K562 (cell line): ENCODE data around the gene ACTL6A. TPM values are rescaled to one million over a fixed set of nuclear protein-coding genes. Genes with fewer than 3 reads are reported as not detected.

Source experiments
- polyA plus RNA-seq, 8 experiments: library from polyadenylated mRNA; depleted of rRNA in 4 of 8; stranded (reverse) in 5 of 8; unstranded in 3 of 8; fragments of >200 nt; fragmentation: Nextera tagmentation in 2 of 8; fragmentation: Illumina TruSeq in 1 of 8; extraction: Ambion mirVana in 2 of 8; extraction: Trizol in 1 of 8; gene quantifications; 2 replicates each; pipeline versions ENCODE4 v1.2.1 to v1.2.3, GENCODE V29; 2011 to 2014; ENCODE audit warnings: inconsistent platforms in 1 of 8, missing spikeins in 1 of 8
- small RNA-seq: library from RNA; depleted of rRNA; stranded (forward); fragments of <200 nt; gene quantifications from one replicate; pipeline ENCODE3, GENCODE V24; 2014
- total RNA-seq, 7 experiments: library from RNA; depleted of rRNA in 6 of 7; stranded (reverse); fragments of >200 nt in 6 of 7; fragmentation: Illumina TruSeq in 2 of 7; extraction: Trizol in 2 of 7; gene quantifications; 2 replicates each; pipeline versions ENCODE4 v1.2.1 to v1.2.3, GENCODE V29; 2011 to 2021; ENCODE audit warnings: low replicate concordance in 1 of 7

Gene ACTL6A
- total and polyA plus RNA-seq, 9 of the 15 experiments (the other 6 are each of a cell fraction or from before 2014, with no cell fraction given), result 107 to 243 (median 157) TPM

Small RNA genes within 50 kb of the gene (small RNA-seq; reads per million reads assigned to genes)
- not detected for gene AC090425.1
- 0.15 reads per million for gene RF01210

Other genes starting within 250 kb of the ACTL6A start
- 56.0 and 57.2 TPM in 2 replicates for gene ZNF639, start 239.9 kb upstream of the ACTL6A start, total RNA-seq (2014; rRNA removed)
- gene ZNF639, start 239.9 kb upstream of the ACTL6A start, total RNA-seq (2014; rRNA removed; fragmentation: Illumina TruSeq; extraction: Trizol), result 75.8 and 83.1 TPM in 2 replicates
- 68.7 and 73.1 TPM in 2 replicates for gene ZNF639, start 239.9 kb upstream of the ACTL6A start, total RNA-seq (2015; rRNA removed; fragmentation: Illumina TruSeq; extraction: Trizol)
- 53.7 and 55.7 TPM in 2 replicates for gene ZNF639, start 239.9 kb upstream of the ACTL6A start, total RNA-seq (2021)
- gene ZNF639, start 239.9 kb upstream of the ACTL6A start, polyA plus RNA-seq (2011; rRNA removed), result 29.1 and 38.0 TPM in 2 replicates
- gene ZNF639, start 239.9 kb upstream of the ACTL6A start, polyA plus RNA-seq (2014; fragmentation: Illumina TruSeq; extraction: Trizol), result 69.9 and 88.1 TPM in 2 replicates
- gene ZNF639, start 239.9 kb upstream of the ACTL6A start, polyA plus RNA-seq (2014; fragmentation: Nextera tagmentation; extraction: Ambion mirVana), result 10 to 100 TPM; 17.6 to 21.5 TPM
- 44.0 and 50.5 TPM in 2 replicates for gene ZNF639, start 239.9 kb upstream of the ACTL6A start, polyA plus RNA-seq (2014; rRNA removed)
- 16.5 and 24.9 TPM in 2 replicates for gene MFN1, start 215.2 kb upstream of the ACTL6A start, total RNA-seq (2014; rRNA removed)
- 28.2 and 33.7 TPM in 2 replicates for gene MFN1, start 215.2 kb upstream of the ACTL6A start, total RNA-seq (2014; rRNA removed; fragmentation: Illumina TruSeq; extraction: Trizol)
- 20.0 and 22.4 TPM in 2 replicates for gene MFN1, start 215.2 kb upstream of the ACTL6A start, total RNA-seq (2015; rRNA removed; fragmentation: Illumina TruSeq; extraction: Trizol)
- 36.1 and 36.7 TPM in 2 replicates for gene MFN1, start 215.2 kb upstream of the ACTL6A start, total RNA-seq (2021)
- 34.1 and 42.7 TPM in 2 replicates for gene MFN1, start 215.2 kb upstream of the ACTL6A start, polyA plus RNA-seq (2011; rRNA removed)
- gene MFN1, start 215.2 kb upstream of the ACTL6A start, polyA plus RNA-seq (2014; fragmentation: Illumina TruSeq; extraction: Trizol), result 19.4 and 22.6 TPM in 2 replicates
- gene MFN1, start 215.2 kb upstream of the ACTL6A start, polyA plus RNA-seq (2014; fragmentation: Nextera tagmentation; extraction: Ambion mirVana), result 10 to 100 TPM; 10.5 to 18.8 TPM
- gene MFN1, start 215.2 kb upstream of the ACTL6A start, polyA plus RNA-seq (2014; rRNA removed), result 21.7 and 22.9 TPM in 2 replicates
- 18.3 and 20.0 TPM in 2 replicates for gene GNB4, start 111.5 kb upstream of the ACTL6A start, total RNA-seq (2014; rRNA removed)
- gene GNB4, start 111.5 kb upstream of the ACTL6A start, total RNA-seq (2014; rRNA removed; fragmentation: Illumina TruSeq; extraction: Trizol), result 34.7 and 38.4 TPM in 2 replicates
- 24.8 and 26.2 TPM in 2 replicates for gene GNB4, start 111.5 kb upstream of the ACTL6A start, total RNA-seq (2015; rRNA removed; fragmentation: Illumina TruSeq; extraction: Trizol)
- 27.9 and 28.8 TPM in 2 replicates for gene GNB4, start 111.5 kb upstream of the ACTL6A start, total RNA-seq (2021)
- 30.6 and 36.7 TPM in 2 replicates for gene GNB4, start 111.5 kb upstream of the ACTL6A start, polyA plus RNA-seq (2011; rRNA removed)
- gene GNB4, start 111.5 kb upstream of the ACTL6A start, polyA plus RNA-seq (2014; fragmentation: Illumina TruSeq; extraction: Trizol), result 19.1 and 21.4 TPM in 2 replicates
- gene GNB4, start 111.5 kb upstream of the ACTL6A start, polyA plus RNA-seq (2014; fragmentation: Nextera tagmentation; extraction: Ambion mirVana), result 1 to 10 TPM; 6.8 to 7.2 TPM
- 11.7 and 16.9 TPM in 2 replicates for gene GNB4, start 111.5 kb upstream of the ACTL6A start, polyA plus RNA-seq (2014; rRNA removed)
- gene MRPL47, start 41.7 kb downstream of the ACTL6A start, total RNA-seq (2014; rRNA removed), result 88.2 and 101 TPM in 2 replicates
- 143 and 162 TPM in 2 replicates for gene MRPL47, start 41.7 kb downstream of the ACTL6A start, total RNA-seq (2014; rRNA removed; fragmentation: Illumina TruSeq; extraction: Trizol)
- 110 and 123 TPM in 2 replicates for gene MRPL47, start 41.7 kb downstream of the ACTL6A start, total RNA-seq (2015; rRNA removed; fragmentation: Illumina TruSeq; extraction: Trizol)
- gene MRPL47, start 41.7 kb downstream of the ACTL6A start, total RNA-seq (2021), result 109 and 127 TPM in 2 replicates
- 86.1 and 139 TPM in 2 replicates for gene MRPL47, start 41.7 kb downstream of the ACTL6A start, polyA plus RNA-seq (2011; rRNA removed)
- gene MRPL47, start 41.7 kb downstream of the ACTL6A start, polyA plus RNA-seq (2014; fragmentation: Illumina TruSeq; extraction: Trizol), result 130 and 141 TPM in 2 replicates
- gene MRPL47, start 41.7 kb downstream of the ACTL6A start, polyA plus RNA-seq (2014; fragmentation: Nextera tagmentation; extraction: Ambion mirVana), result 100 to 1,000 TPM; 396 to 437 TPM
- gene MRPL47, start 41.7 kb downstream of the ACTL6A start, polyA plus RNA-seq (2014; rRNA removed), result 137 and 144 TPM in 2 replicates
- 166 and 172 TPM in 2 replicates for gene NDUFB5, start 41.9 kb downstream of the ACTL6A start, total RNA-seq (2014; rRNA removed)
- 207 and 219 TPM in 2 replicates for gene NDUFB5, start 41.9 kb downstream of the ACTL6A start, total RNA-seq (2014; rRNA removed; fragmentation: Illumina TruSeq; extraction: Trizol)
- gene NDUFB5, start 41.9 kb downstream of the ACTL6A start, total RNA-seq (2015; rRNA removed; fragmentation: Illumina TruSeq; extraction: Trizol), result 145 and 176 TPM in 2 replicates
- gene NDUFB5, start 41.9 kb downstream of the ACTL6A start, total RNA-seq (2021), result 156 and 168 TPM in 2 replicates
- gene NDUFB5, start 41.9 kb downstream of the ACTL6A start, polyA plus RNA-seq (2011; rRNA removed), result 87.1 and 128 TPM in 2 replicates
- gene NDUFB5, start 41.9 kb downstream of the ACTL6A start, polyA plus RNA-seq (2014; fragmentation: Illumina TruSeq; extraction: Trizol), result 147 and 166 TPM in 2 replicates
- gene NDUFB5, start 41.9 kb downstream of the ACTL6A start, polyA plus RNA-seq (2014; fragmentation: Nextera tagmentation; extraction: Ambion mirVana), result 100 to 1,000 TPM; 412 to 466 TPM
- gene NDUFB5, start 41.9 kb downstream of the ACTL6A start, polyA plus RNA-seq (2014; rRNA removed), result 211 and 229 TPM in 2 replicates
- gene USP13, start 90.1 kb downstream of the ACTL6A start, total RNA-seq (2014; rRNA removed), result 0.41 and 0.73 TPM in 2 replicates
- gene USP13, start 90.1 kb downstream of the ACTL6A start, total RNA-seq (2014; rRNA removed; fragmentation: Illumina TruSeq; extraction: Trizol), result 0.51 and 0.73 TPM in 2 replicates
- gene USP13, start 90.1 kb downstream of the ACTL6A start, total RNA-seq (2015; rRNA removed; fragmentation: Illumina TruSeq; extraction: Trizol), result 0.36 and 0.38 TPM in 2 replicates
- gene USP13, start 90.1 kb downstream of the ACTL6A start, total RNA-seq (2021), result 0.94 and 1.4 TPM in 2 replicates
- gene USP13, start 90.1 kb downstream of the ACTL6A start, polyA plus RNA-seq (2011; rRNA removed), result 1.7 and 2.3 TPM in 2 replicates
- 0.83 and 0.91 TPM in 2 replicates for gene USP13, start 90.1 kb downstream of the ACTL6A start, polyA plus RNA-seq (2014; fragmentation: Illumina TruSeq; extraction: Trizol)
- under 1 TPM; 0.11 to 0.18 TPM for gene USP13, start 90.1 kb downstream of the ACTL6A start, polyA plus RNA-seq (2014; fragmentation: Nextera tagmentation; extraction: Ambion mirVana)
- 0.74 and 0.82 TPM in 2 replicates for gene USP13, start 90.1 kb downstream of the ACTL6A start, polyA plus RNA-seq (2014; rRNA removed)